T-cell (primary cell): Measurements from ENCODE around the gene RMC1. TPM values are rescaled to one million over a fixed set of nuclear protein-coding genes. Genes with fewer than 3 reads are reported as not detected.

ENCODE experiments used
- ATAC-seq, 4 experiments: fragments of 200-7000 bp in 3 of 4; fragments of 150-1000 bp in 1 of 4; cut with Tn5 transposase; replicated peaks in 1 of 4; 1 replicate in 3 of 4; 2 replicates in 1 of 4; pipeline ENCODE4 v1.10.0; 2021; ENCODE audit warnings: moderate library complexity in 3 of 4, mild to moderate bottlenecking in 2 of 4, moderate number of reproducible peaks in 1 of 4
- CTCF ChIA-PET, 2 donors: fragments of 300-600 bp; sonication (Branson Sonifier 250); formaldehyde crosslinking; loops; one replicate each; lab custom pipeline; 2022; ENCODE audit warnings: antibody characterized with exemption in 2 of 2; lab: Charles Lee
- POLR2A ChIA-PET, 2 donors: fragments of 300-600 bp; sonication (Branson Sonifier 250); formaldehyde crosslinking; loops; one replicate each; lab custom pipeline; 2022; ENCODE audit warnings: antibody characterized with exemption in 2 of 2; lab: Charles Lee
- DNase-seq, 35 experiments: peaks; one replicate each; pipeline versions ENCODE4 v3.0.0 to v3.0.0-alpha.2; 2013 to 2023
- H3K27ac ChIP-seq: one replicate; pipeline ENCODE4 v1.5.1; 2013; ENCODE audit warnings: low read length
- H3K27me3 ChIP-seq, 2 experiments: replicated peaks in 1 of 2; 1 replicate in 1 of 2; 2 replicates in 1 of 2; pipeline versions ENCODE4 v1.6.1 to v1.7.0; 2013; ENCODE audit warnings: low read length in 1 of 2, mixed read lengths in 1 of 2; ENCODE audit not compliant: control insufficient read depth in 2 of 2, insufficient read depth in 2 of 2; ENCODE audit errors: extremely low read depth in 1 of 2
- H3K36me3 ChIP-seq, 2 donors: 1 replicate in 1 of 2; 2 replicates in 1 of 2; pipeline versions ENCODE4 v1.6.1 to v1.7.0; 2013; ENCODE audit warnings: low read length in 1 of 2; ENCODE audit not compliant: control insufficient read depth in 2 of 2, insufficient read depth in 1 of 2; ENCODE audit errors: extremely low read depth in 1 of 2
- H3K4me1 ChIP-seq, 2 experiments: 1 replicate in 1 of 2; 2 replicates in 1 of 2; pipeline versions ENCODE4 v1.6.1 to v1.7.0; 2013; ENCODE audit warnings: low read length in 2 of 2, mixed read lengths in 1 of 2; ENCODE audit not compliant: insufficient read depth in 2 of 2, control insufficient read depth in 1 of 2; ENCODE audit errors: extremely low read depth in 1 of 2
- H3K4me3 ChIP-seq, 2 donors: 1 replicate in 1 of 2; 2 replicates in 1 of 2; pipeline versions ENCODE4 v1.5.1 to v1.7.0; 2013; ENCODE audit warnings: mild to moderate bottlenecking in 2 of 2, low read length in 1 of 2, moderate library complexity in 1 of 2; ENCODE audit not compliant: control insufficient read depth in 1 of 2; ENCODE audit errors: extremely low read depth in 1 of 2
- H3K9me3 ChIP-seq: 2 replicates; pipeline ENCODE4 v1.7.0; 2013
- H3K27ac Mint-ChIP-seq, 2 donors: one replicate each; pipeline ENCODE4 v1.8.0; 2020 to 2021; ENCODE audit warnings: mild to moderate bottlenecking in 2 of 2, mixed read lengths in 2 of 2
- H3K27me3 Mint-ChIP-seq, 2 donors: one replicate each; pipeline ENCODE4 v1.8.0; 2021 to 2022; ENCODE audit warnings: mixed read lengths in 2 of 2
- H3K36me3 Mint-ChIP-seq: one replicate; pipeline ENCODE4 v1.8.0; 2021; ENCODE audit warnings: mixed read lengths
- H3K4me1 Mint-ChIP-seq, 3 donors: one replicate each; pipeline ENCODE4 v1.8.0; 2020 to 2022; ENCODE audit warnings: mixed read lengths in 3 of 3, mild to moderate bottlenecking in 1 of 3
- H3K4me3 Mint-ChIP-seq, 3 donors: one replicate each; pipeline ENCODE4 v1.8.0; 2020 to 2022; ENCODE audit warnings: mild to moderate bottlenecking in 3 of 3, mixed read lengths in 3 of 3, moderate library complexity in 3 of 3
- H3K9me3 Mint-ChIP-seq, 3 donors: one replicate each; pipeline ENCODE4 v1.8.0; 2020 to 2022; ENCODE audit warnings: mixed read lengths in 3 of 3
- WGBS: methylation state at CpG from one replicate; pipeline ENCODE4 v1.1.5; 2013; ENCODE audit warnings: missing lambda C conversion rate; ENCODE audit not compliant: insufficient coverage; 5-methylcytosine and 5-hydroxymethylcytosine counted together
- total RNA-seq, 35 experiments: library from RNA in 6 of 35; stranded (reverse) in 6 of 35; fragments of 120-200 nt in 1 of 35; gene quantifications; one replicate each; pipeline versions ENCODE4 v1.2.1 to v1.2.4 and lab custom pipeline; 2013 to 2026

The RMC1 gene
- total RNA-seq, 5 donors from 2014 or later (not counting 1 experiment from before 2014, with no cell fraction given): 46.9 to 57.4 (median 51.0) TPM

DNA sequence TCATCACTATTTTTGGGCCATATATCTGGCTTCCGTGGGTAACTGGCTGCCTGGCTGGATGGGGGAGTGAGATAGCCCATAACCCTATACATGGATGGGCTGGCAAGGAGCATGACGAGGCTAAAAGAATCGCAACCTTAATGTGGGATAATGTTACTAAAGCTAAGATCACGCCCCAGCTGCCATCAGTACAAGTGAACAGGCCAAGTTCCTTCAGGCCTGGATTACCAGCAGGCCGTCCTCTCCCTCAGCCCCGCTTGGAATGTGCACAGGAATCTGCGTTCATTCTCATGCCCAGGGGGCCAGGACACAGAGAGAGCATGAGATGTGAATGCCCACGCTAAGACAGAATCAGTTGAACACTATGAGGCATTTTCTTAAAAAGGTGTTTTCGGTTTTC, 34.7 kb downstream of the RMC1 start:
- peaks cover 33 to 42% (median 33%) of the 10 kb centered on the region in 3 donors for H3K4me1 Mint-ChIP-seq
- H3K36me3 ChIP-seq: peaks cover 12 to 93% of the 10 kb centered on the region in 2 donors
- no peak overlapping the region for H3K27ac Mint-ChIP-seq

DNA sequence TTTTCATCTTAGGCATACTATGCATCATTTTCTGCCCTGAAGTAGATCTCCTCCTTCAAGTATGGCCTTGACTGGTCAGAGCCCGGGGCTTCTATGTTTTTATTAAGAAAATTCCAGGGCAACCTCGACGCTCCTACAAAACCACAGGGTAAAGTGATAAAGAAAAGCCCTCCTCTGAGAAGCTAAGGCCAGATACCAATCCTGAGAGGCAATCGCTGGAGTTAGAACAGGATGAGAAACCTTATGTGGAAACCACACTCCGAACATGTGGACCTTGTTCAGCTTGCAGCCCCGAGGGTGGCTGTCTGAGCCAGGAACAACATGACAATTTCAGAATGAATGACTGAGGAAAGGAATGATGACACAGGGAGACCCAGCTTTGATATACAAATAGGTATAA, 35.6 kb downstream of the RMC1 start:
- Histone ChIP-seq H3K4me3 (no peak overlapping the region), H3K27ac (no peak overlapping the region), H3K4me1 (peaks cover 22 to 28% of the 10 kb centered on the region in 2 experiments), H3K9me3 (no peaks in the 10 kb centered on the region), H3K27me3 (no peaks in the 10 kb centered on the region), H3K36me3 (peaks cover 11 to 88% of the 10 kb centered on the region in 2 donors)
- H3K27me3 Mint-ChIP-seq: no peaks in the 10 kb centered on the region
- H3K4me3 Mint-ChIP-seq: no peak overlapping the region
- 93% methylated on average over 3 of the region's 6 CpGs for WGBS
- ChIA-PET CTCF (interaction anchor here (0.7 kb wide), 2 partner anchors 26 to 40 kb away, joined by 3 read pairs; no protein-coding TSS in a partner anchor), POLR2A (no interaction called here)
- peak overlapping the region in 1 of 2 donors; percentile 60 for H3K27ac Mint-ChIP-seq
- peaks cover 71% of the 10 kb centered on the region for H3K36me3 Mint-ChIP-seq
- DNase-seq (no peak), ATAC-seq (no peak)
- H3K4me1 Mint-ChIP-seq: peaks cover 33 to 44% (median 33%) of the 10 kb centered on the region in 3 donors
- no peaks in the 10 kb centered on the region for H3K9me3 Mint-ChIP-seq

More for the DNA sequence above, 34.7 kb downstream of the RMC1 start:
- ATAC-seq (no peak), DNase-seq (no peak)
- Mint-ChIP-seq H3K9me3 (no peaks in the 10 kb centered on the region), H3K4me3 (no peak overlapping the region), H3K27me3 (no peaks in the 10 kb centered on the region), H3K36me3 (peaks cover 73% of the 10 kb centered on the region)
- Histone ChIP-seq H3K4me1 (peaks cover 22 to 28% of the 10 kb centered on the region in 2 experiments), H3K27me3 (no peaks in the 10 kb centered on the region), H3K4me3 (no peak overlapping the region), H3K9me3 (no peaks in the 10 kb centered on the region), H3K27ac (no peak overlapping the region)
- CTCF ChIA-PET: no interaction called here
- POLR2A ChIA-PET: no interaction called here
- WGBS: 96% methylated on average over 8 of the region's 9 CpGs

DNA sequence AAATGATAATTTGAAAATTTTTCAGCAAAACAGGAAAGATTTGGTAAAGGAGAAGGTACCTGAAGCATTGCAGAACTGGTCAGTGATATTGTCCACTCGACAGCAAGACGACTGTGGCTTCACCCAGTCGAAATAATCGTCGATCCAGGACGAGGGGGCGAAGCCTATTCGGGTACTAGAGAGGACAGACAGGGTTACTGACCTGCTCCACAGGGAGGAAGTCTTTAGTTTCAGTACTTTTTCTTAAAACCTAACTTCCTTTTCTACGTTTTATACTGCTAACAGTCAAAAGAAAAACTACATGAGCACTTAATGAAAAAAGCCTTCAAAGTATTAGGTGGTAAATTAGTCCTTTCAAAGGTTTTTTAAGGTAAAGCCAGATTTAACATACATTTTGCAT, 36.0 kb downstream of the RMC1 start:
- Histone ChIP-seq H3K27ac (no peak overlapping the region), H3K36me3 (peaks cover 10 to 87% of the 10 kb centered on the region in 2 donors), H3K4me3 (no peak overlapping the region), H3K4me1 (peaks cover 22 to 28% of the 10 kb centered on the region in 2 experiments), H3K27me3 (no peaks in the 10 kb centered on the region), H3K9me3 (no peaks in the 10 kb centered on the region)
- Mint-ChIP-seq H3K27ac (peak overlapping the region in 1 of 2 donors; percentile 60), H3K36me3 (peaks cover 70% of the 10 kb centered on the region), H3K4me1 (peaks cover 33 to 44% (median 33%) of the 10 kb centered on the region in 3 donors), H3K27me3 (no peaks in the 10 kb centered on the region), H3K4me3 (no peak overlapping the region), H3K9me3 (no peaks in the 10 kb centered on the region)
- CTCF ChIA-PET: interaction anchor here in 1 of 2 donors (0.7 kb wide), 1 partner anchor 26 kb away, joined by 3 read pairs; no protein-coding TSS in a partner anchor
- 82% methylated on average over 6 of the region's 9 CpGs for WGBS
- ATAC-seq: no peak
- no peak for DNase-seq
- POLR2A ChIA-PET: interaction anchor here in 1 of 2 donors (0.6 kb wide), 1 partner anchor 554 kb away, joined by 6 read pairs; no protein-coding TSS in a partner anchor

DNA sequence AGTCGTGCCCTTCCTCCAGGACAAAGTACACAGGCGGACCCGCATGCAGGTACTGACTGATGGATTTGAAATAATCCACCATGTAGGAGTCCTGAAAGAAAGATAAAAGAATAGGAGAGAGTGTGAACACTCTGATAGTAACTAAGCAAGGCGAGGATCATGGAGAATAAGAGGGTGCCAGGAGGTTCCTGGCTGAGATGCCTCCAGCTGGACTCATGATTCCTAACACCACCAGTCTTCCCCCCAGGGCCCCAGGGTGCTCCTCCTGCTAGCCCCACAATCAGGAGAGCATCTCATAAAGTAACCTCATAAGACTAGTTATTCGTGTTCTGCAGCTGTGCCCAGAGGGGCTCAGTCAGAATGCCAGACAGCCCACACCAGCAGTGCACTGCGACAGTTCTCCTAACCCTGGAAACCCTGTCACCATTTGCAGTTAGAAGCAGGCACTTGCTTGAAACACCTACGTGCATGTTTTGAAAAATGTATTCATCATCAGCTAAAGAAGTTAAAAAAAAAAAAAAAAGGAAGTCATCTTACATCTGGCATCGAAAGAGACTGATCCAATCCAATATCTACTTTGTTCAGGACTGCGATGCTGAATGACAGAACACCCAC, 36.7 kb downstream of the RMC1 start:
- H3K27ac Mint-ChIP-seq: peak overlapping the region; percentile 87 to 89
- Histone ChIP-seq H3K36me3 (peaks cover 10 to 87% of the 10 kb centered on the region in 2 donors), H3K27me3 (no peaks in the 10 kb centered on the region), H3K27ac (peak overlapping the region; percentile 25), H3K9me3 (no peaks in the 10 kb centered on the region), H3K4me3 (no peak overlapping the region), H3K4me1 (peaks cover 22 to 28% of the 10 kb centered on the region in 2 experiments)
- H3K27me3 Mint-ChIP-seq: no peaks in the 10 kb centered on the region
- POLR2A ChIA-PET: interaction anchor here in 1 of 2 donors (0.6 to 1.2 kb wide), 3 partner anchors 13 to 554 kb away, joined by 3 to 6 read pairs (median 5); no protein-coding TSS in a partner anchor
- WGBS: 68% methylated on average over 3 of the region's 9 CpGs
- no peaks in the 10 kb centered on the region for H3K9me3 Mint-ChIP-seq
- H3K36me3 Mint-ChIP-seq: peaks cover 71% of the 10 kb centered on the region
- CTCF ChIA-PET: interaction anchor here (0.6 to 0.9 kb wide), 12 partner anchors 19 to 1928 kb away, joined by 3 to 6 read pairs (median 4); partner anchors contain the start of gene SNRPD1 (in 1 of the 2)
- DNase-seq (no peak), ATAC-seq (no peak)
- peaks cover 33 to 44% (median 33%) of the 10 kb centered on the region in 3 donors for H3K4me1 Mint-ChIP-seq
- peak overlapping the region in 1 of 3 donors; percentile 60 for H3K4me3 Mint-ChIP-seq

DNA sequence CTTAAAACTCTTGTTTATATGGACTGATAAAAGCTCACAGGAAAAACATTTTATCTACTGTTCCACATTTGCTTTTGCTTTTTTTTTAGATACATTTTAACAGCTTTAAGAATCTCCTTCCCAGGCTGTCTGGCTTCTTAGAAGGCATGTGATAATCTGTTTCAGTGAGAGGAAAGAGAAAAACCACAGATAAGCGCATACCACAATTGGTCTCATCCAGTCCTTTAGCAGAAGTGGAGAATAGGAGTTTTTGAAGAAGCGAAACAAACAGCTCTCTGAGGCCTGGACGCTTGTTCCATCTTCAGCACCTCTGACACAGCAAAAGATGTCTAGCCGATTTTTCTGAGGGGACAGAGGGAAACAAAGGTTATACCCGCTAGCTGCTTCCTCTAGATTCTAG, 37.6 kb downstream of the RMC1 start:
- peak overlapping the region; percentile 25 for H3K27ac ChIP-seq
- DNase-seq (peak in 4 of 35 experiments; percentile 2 to 46 (median 17)), ATAC-seq (peak; percentile 74 to 87 (median 76))
- H3K9me3 ChIP-seq: no peaks in the 10 kb centered on the region
- ChIA-PET POLR2A (interaction anchor here in 1 of 2 donors (0.6 to 1.2 kb wide), 2 partner anchors 12 to 358 kb away, joined by 3 to 5 read pairs; no protein-coding TSS in a partner anchor), CTCF (interaction anchor here (0.6 to 0.9 kb wide), 7 partner anchors 19 to 378 kb away, joined by 3 to 5 read pairs (median 3); no protein-coding TSS in a partner anchor)
- H3K36me3 Mint-ChIP-seq: peaks cover 68% of the 10 kb centered on the region
- H3K4me3 Mint-ChIP-seq: peak overlapping the region; percentile 34 to 60 (median 37)
- H3K36me3 ChIP-seq: peaks cover 5 to 85% of the 10 kb centered on the region in 2 donors
- H3K4me3 ChIP-seq: no peak overlapping the region
- H3K4me1 ChIP-seq: peaks cover 22 to 28% of the 10 kb centered on the region in 2 experiments
- H3K27me3 Mint-ChIP-seq: no peaks in the 10 kb centered on the region
- H3K9me3 Mint-ChIP-seq: no peaks in the 10 kb centered on the region
- 35% methylated on average over 3 of the region's 5 CpGs for WGBS
- peak overlapping the region; percentile 87 to 89 for H3K27ac Mint-ChIP-seq
- H3K27me3 ChIP-seq: no peaks in the 10 kb centered on the region
- peaks cover 33 to 44% (median 33%) of the 10 kb centered on the region in 3 donors for H3K4me1 Mint-ChIP-seq

DNA sequence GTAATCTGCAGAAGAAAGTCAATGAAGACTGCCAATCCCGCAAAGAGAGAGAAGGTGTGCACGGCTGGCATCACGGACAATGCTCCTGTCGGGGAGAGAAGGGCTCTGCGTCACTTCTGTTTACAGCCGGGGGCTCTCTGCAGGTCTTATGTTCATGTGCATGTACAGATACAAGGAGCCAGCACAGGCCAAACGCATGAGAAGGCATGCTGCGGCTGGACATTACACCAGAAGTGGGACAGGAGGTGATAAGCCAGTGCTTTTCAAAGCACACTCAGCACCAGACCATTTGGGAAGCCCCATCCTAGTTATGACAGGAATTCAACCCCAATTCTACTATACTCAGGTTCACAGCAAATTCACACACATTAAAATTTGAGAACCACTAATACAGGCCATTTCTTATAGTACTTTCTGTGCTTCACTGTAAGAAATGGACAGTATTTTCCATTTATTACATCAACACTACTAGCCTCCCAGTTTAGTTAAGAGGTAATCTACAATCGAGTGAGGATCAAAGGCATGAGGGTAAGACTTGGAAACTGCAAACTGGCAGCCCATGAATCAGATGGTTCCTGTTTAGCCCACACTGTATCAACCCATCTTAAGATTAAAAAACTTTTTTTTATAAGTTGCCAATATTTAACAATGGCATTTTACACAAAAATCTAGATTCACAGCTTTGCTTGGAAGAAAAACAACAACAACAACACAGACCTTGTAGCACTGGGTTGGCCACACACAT, 38.2 kb downstream of the RMC1 start:
- H3K4me1 ChIP-seq: peaks cover 22 to 28% of the 10 kb centered on the region in 2 experiments
- DNase-seq: no peak
- H3K27me3 ChIP-seq: no peaks in the 10 kb centered on the region
- Mint-ChIP-seq H3K27me3 (no peaks in the 10 kb centered on the region), H3K27ac (peak overlapping the region; percentile 87 to 89), H3K4me3 (peak overlapping the region; percentile 34 to 60 (median 37)), H3K4me1 (peaks cover 33 to 44% (median 33%) of the 10 kb centered on the region in 3 donors), H3K9me3 (no peaks in the 10 kb centered on the region), H3K36me3 (peaks cover 65% of the 10 kb centered on the region)
- H3K9me3 ChIP-seq: no peaks in the 10 kb centered on the region
- ATAC-seq: peak; percentile 10 to 40 (median 28)
- CTCF ChIA-PET: interaction anchor here in 1 of 2 donors (0.9 kb wide), 1 partner anchor 25 kb away, joined by 5 read pairs; no protein-coding TSS in a partner anchor
- H3K4me3 ChIP-seq: no peak overlapping the region
- peak overlapping the region; percentile 25 for H3K27ac ChIP-seq
- POLR2A ChIA-PET: interaction anchor here in 1 of 2 donors (1.2 kb wide), 1 partner anchor 11 kb away, joined by 5 read pairs; no protein-coding TSS in a partner anchor
- 85% methylated on average over 5 of the region's 9 CpGs for WGBS
- peaks cover 0 to 83% of the 10 kb centered on the region in 2 donors for H3K36me3 ChIP-seq
